GM19395 (cell line): ENCODE measurements around the gene HTT.
"Not testable (repeated sequence)": the region's sequence is repeated elsewhere in the genome, so short reads cannot be mapped to it uniquely, and the experiment has no call there.

ENCODE experiments used
- ATAC-seq: cut with Tn5 transposase; IDR thresholded peaks from one replicate; pipeline ENCODE4 v1.9.1; 2021; ENCODE audit warnings: mild to moderate bottlenecking, moderate library complexity; ENCODE audit not compliant: unreplicated experiment

The HTT gene

GRCh38 chr4:3116955-3117354 lies 42.5 kb downstream of the HTT start:
- no peak for ATAC-seq

GRCh38 chr4:3118312-3118711 lies 43.8 kb downstream of the HTT start:
- ATAC-seq = no peak

- no peak for ATAC-seq
These were observed 45.0 kb downstream of the HTT start for GRCh38 chr4:3119464-3119863.

- no peak for ATAC-seq
These were observed 46.6 kb downstream of the HTT start for GRCh38 chr4:3121110-3121509.

- ATAC-seq = no peak
These were observed 47.1 kb downstream of the HTT start for GRCh38 chr4:3121596-3121995.

- no peak for ATAC-seq
These were observed 47.6 kb downstream of the HTT start for GRCh38 chr4:3122081-3122563.

- no peak for ATAC-seq
These were observed 48.7 kb downstream of the HTT start for GRCh38 chr4:3123181-3123671.

GRCh38 chr4:3124070-3124767 lies 49.7 kb downstream of the HTT start:
- no peak for ATAC-seq

GRCh38 chr4:3127112-3127511 lies 52.6 kb downstream of the HTT start:
- no peak for ATAC-seq

GRCh38 chr4:3128058-3128457 lies 53.6 kb downstream of the HTT start:
- ATAC-seq = no peak

- ATAC-seq = no peak
These were observed 54.5 kb downstream of the HTT start for GRCh38 chr4:3128976-3129375.

- ATAC-seq = no peak
These were observed 55.7 kb downstream of the HTT start for GRCh38 chr4:3130201-3130600.

- no peak for ATAC-seq
These were observed 56.3 kb downstream of the HTT start for GRCh38 chr4:3130826-3131225.

GRCh38 chr4:3134201-3134600 lies 59.7 kb downstream of the HTT start:
- ATAC-seq = no peak

- ATAC-seq = no peak
These were observed 60.9 kb downstream of the HTT start for GRCh38 chr4:3135155-3136011.

GRCh38 chr4:3136454-3136853 lies 62.0 kb downstream of the HTT start:
- no peak for ATAC-seq

GRCh38 chr4:3137908-3138307 lies 63.4 kb downstream of the HTT start:
- no peak for ATAC-seq

GRCh38 chr4:3145234-3145924 lies 70.9 kb downstream of the HTT start:
- no peak for ATAC-seq

- ATAC-seq = no peak
These were observed 74.4 kb downstream of the HTT start for GRCh38 chr4:3148926-3149325.

- ATAC-seq = not testable (repeated sequence)
These were observed 76.8 kb downstream of the HTT start for GRCh38 chr4:3151238-3151637.

- ATAC-seq = no peak
These were observed 82.9 kb downstream of the HTT start for GRCh38 chr4:3157366-3157765.
